Amniotic stem cell (primary cell): ENCODE results near the gene FAM193A.
"Not testable (repeated sequence)": the region's sequence is repeated elsewhere in the genome, so short reads cannot be mapped to it uniquely, and the experiment has no call there.

ENCODE experiments used
- DNase-seq: peaks from one replicate; lab custom pipeline; 2025; lab: John Stamatoyannopoulos, UW

FAM193A gene

GRCh38 chr4:2578106-2578505 lies 41.7 kb downstream of the FAM193A start:
- no peak for DNase-seq

GRCh38 chr4:2579910-2580309 lies 43.5 kb downstream of the FAM193A start:
- DNase-seq: no peak

- DNase-seq: no peak
These were observed 46.6 kb downstream of the FAM193A start for GRCh38 chr4:2583092-2583491.

- no peak for DNase-seq
These were observed 47.1 kb downstream of the FAM193A start for GRCh38 chr4:2583517-2583916.

GRCh38 chr4:2586502-2586901 lies 50.1 kb downstream of the FAM193A start:
- DNase-seq: no peak

- no peak for DNase-seq
These were observed 50.9 kb downstream of the FAM193A start for GRCh38 chr4:2587213-2587823.

- no peak for DNase-seq
These were observed 51.8 kb downstream of the FAM193A start for GRCh38 chr4:2588259-2588658.

- no peak for DNase-seq
These were observed 54.7 kb downstream of the FAM193A start for GRCh38 chr4:2591189-2591588.

- not testable (repeated sequence) for DNase-seq
These were observed 55.6 kb downstream of the FAM193A start for GRCh38 chr4:2592014-2592413.

- DNase-seq: no peak
These were observed 56.1 kb downstream of the FAM193A start for GRCh38 chr4:2592572-2592971.

GRCh38 chr4:2593003-2593402 lies 56.6 kb downstream of the FAM193A start:
- DNase-seq: no peak

- DNase-seq: no peak
These were observed 59.0 kb downstream of the FAM193A start for GRCh38 chr4:2595436-2595835.

- DNase-seq: no peak
These were observed 59.6 kb downstream of the FAM193A start for GRCh38 chr4:2595952-2596552.

GRCh38 chr4:2596611-2597010 lies 60.2 kb downstream of the FAM193A start:
- no peak for DNase-seq

- no peak for DNase-seq
These were observed 62.3 kb downstream of the FAM193A start for GRCh38 chr4:2598511-2599303.

GRCh38 chr4:2599304-2599654 lies 62.8 kb downstream of the FAM193A start:
- DNase-seq: no peak

GRCh38 chr4:2600878-2601277 lies 64.4 kb downstream of the FAM193A start:
- no peak for DNase-seq

- DNase-seq: no peak
These were observed 68.2 kb downstream of the FAM193A start for GRCh38 chr4:2604614-2605013.

- DNase-seq: no peak
These were observed 70.6 kb downstream of the FAM193A start for GRCh38 chr4:2606960-2607506.

- DNase-seq: no peak
These were observed 71.4 kb downstream of the FAM193A start for GRCh38 chr4:2607822-2608221.

- no peak for DNase-seq
These were observed 71.8 kb downstream of the FAM193A start for GRCh38 chr4:2608291-2608690.

- no peak for DNase-seq
These were observed 79.4 kb downstream of the FAM193A start for GRCh38 chr4:2615821-2616220.

GRCh38 chr4:2617955-2618354 lies 81.5 kb downstream of the FAM193A start:
- DNase-seq: no peak
